Activated naive CD4-positive, alpha-beta T cell treated with anti-CD3 and anti-CD28 coated beads for 36 hours (primary cell): ENCODE results near the gene PPIL6. TPM values are rescaled to one million over a fixed set of nuclear protein-coding genes. Genes with fewer than 3 reads are reported as not detected.

Experiments used
- CTCF ChIA-PET: fragments of 350-600 bp; sonication (Branson Sonifier 250); formaldehyde crosslinking; loops from one replicate; lab custom pipeline; 2021; ENCODE audit warnings: antibody characterized with exemption; lab: Charles Lee
- DNase-seq: peaks from one replicate; pipeline ENCODE4 v3.0.0-alpha.2; 2020
- H3K27ac Mint-ChIP-seq: one replicate; pipeline ENCODE4 v1.8.0; 2021; ENCODE audit warnings: mild to moderate bottlenecking, mixed read lengths
- H3K27me3 Mint-ChIP-seq: one replicate; pipeline ENCODE4 v1.8.0; 2021; ENCODE audit warnings: low read depth, mixed read lengths
- H3K36me3 Mint-ChIP-seq: one replicate; pipeline ENCODE4 v1.8.0; 2021; ENCODE audit warnings: low read depth, mixed read lengths
- H3K4me1 Mint-ChIP-seq: one replicate; pipeline ENCODE4 v1.8.0; 2021; ENCODE audit warnings: low read depth, mixed read lengths
- H3K4me3 Mint-ChIP-seq: one replicate; pipeline ENCODE4 v1.8.0; 2021; ENCODE audit warnings: mild to moderate bottlenecking, moderate library complexity, mixed read lengths
- H3K9me3 Mint-ChIP-seq: one replicate; pipeline ENCODE4 v1.8.0; 2021; ENCODE audit warnings: mixed read lengths
- intact Hi-C: fragments of 100-400 bp; cut with micrococcal nuclease; formaldehyde crosslinking; loops from one replicate; pipeline ENCODE4 v1.15.1; 2023
- total RNA-seq, 2 experiments: library from RNA; stranded (reverse); gene quantifications; one replicate each; pipeline ENCODE4 v1.2.3, GENCODE V29; 2021

PPIL6 gene
- total RNA-seq, 2 experiments from 2014 or later: 0.19 TPM; not detected in 1

DNA sequence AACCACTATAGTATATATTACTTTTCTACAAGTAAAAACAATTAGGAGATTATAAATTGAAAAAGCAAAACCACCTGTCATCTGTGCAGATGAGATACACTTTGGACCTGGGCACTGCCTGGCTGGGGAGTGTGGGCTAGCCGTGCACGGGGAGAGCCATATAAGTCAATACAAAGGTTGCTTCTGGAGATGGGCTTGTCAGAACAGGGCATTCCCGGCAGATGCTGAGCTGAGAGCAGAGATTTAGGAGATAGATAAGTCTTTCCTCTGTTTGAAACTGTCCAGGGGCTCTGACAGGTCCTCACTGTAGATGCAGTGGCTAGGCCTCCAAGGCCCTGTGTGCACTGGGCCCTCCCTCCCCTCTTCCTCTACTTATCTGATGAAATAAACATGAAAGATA lies 92.6 kb downstream of the PPIL6 start:
- no peak overlapping the region for H3K27ac Mint-ChIP-seq
- no peaks in the 10 kb centered on the region for H3K36me3 Mint-ChIP-seq

DNA sequence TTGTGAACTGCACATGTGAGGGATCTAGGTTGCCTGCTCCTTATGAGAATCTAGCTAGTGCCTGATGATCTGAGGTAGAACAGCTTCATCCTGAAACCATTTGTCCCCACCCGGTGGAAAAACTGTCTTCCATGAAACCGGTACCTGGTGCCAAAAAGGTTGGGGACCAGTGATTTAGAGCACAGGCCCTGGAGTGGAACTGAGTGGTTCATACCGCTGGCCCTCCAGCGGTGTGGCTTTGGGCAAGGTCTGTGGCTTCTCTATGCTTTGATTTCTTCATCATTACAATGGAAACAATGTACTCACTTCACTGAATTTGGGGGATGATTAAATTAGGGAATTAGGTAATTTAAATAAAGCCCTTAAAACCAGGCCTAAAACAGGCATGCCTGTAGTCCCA lies 94.4 kb downstream of the PPIL6 start:
- Mint-ChIP-seq H3K4me1 (no peaks in the 10 kb centered on the region), H3K9me3 (no peaks in the 10 kb centered on the region), H3K36me3 (no peaks in the 10 kb centered on the region), H3K27me3 (no peaks in the 10 kb centered on the region), H3K27ac (no peak overlapping the region), H3K4me3 (no peak overlapping the region)
- CTCF ChIA-PET: no interaction called here
- no peak for DNase-seq
- intact Hi-C loops: no loop called here

More for the DNA sequence above, 92.6 kb downstream of the PPIL6 start:
- intact Hi-C loops: no loop called here
- no peaks in the 10 kb centered on the region for H3K4me1 Mint-ChIP-seq
- no peaks in the 10 kb centered on the region for H3K9me3 Mint-ChIP-seq
- CTCF ChIA-PET: no interaction called here
- DNase-seq: no peak
- H3K4me3 Mint-ChIP-seq: no peak overlapping the region
- H3K27me3 Mint-ChIP-seq: no peaks in the 10 kb centered on the region

DNA sequence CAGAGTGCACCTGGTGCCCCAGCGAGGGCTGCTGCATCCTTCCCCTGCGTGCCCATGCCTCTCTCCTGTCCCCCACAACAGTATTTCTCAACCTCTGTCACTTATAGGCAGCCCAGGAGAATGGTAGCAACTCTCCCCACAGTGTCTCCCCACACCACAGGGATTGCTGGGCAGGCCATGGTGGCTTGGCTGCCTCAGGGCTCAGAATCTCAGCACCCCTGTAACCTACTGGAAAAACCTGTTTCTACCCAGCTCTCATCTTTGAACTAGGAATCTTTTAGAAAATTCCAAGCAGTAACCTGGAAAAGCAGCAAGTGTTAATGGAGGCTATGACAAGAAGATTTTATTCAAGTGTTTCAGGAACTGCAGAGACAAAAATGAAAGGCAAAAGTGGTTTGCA lies 96.2 kb downstream of the PPIL6 start:
- intact Hi-C loops: no loop called here
- Mint-ChIP-seq H3K36me3 (no peaks in the 10 kb centered on the region), H3K27me3 (no peaks in the 10 kb centered on the region), H3K9me3 (no peaks in the 10 kb centered on the region), H3K4me1 (no peaks in the 10 kb centered on the region), H3K4me3 (no peak overlapping the region), H3K27ac (no peak overlapping the region)
- DNase-seq: no peak
- CTCF ChIA-PET: no interaction called here

DNA sequence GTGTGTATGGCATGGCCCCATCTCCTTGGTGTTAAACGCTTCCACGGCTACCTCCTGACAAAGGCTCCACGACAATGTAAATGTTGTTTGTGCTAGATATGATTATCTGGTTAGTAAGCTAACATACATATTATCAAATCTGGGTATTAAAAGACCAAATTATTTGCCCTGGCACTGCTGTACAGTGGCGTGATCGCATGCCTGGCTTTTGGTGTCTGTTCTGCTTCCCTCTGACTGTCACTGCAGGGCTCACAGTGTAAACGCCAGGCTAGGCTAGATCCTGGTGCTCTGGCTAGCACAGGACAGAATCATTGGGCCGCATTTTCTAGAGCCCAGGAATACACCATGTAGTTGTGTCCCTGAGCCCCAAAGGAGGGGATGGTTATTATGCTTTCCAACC lies 96.9 kb downstream of the PPIL6 start:
- Mint-ChIP-seq H3K4me1 (no peaks in the 10 kb centered on the region), H3K27ac (no peak overlapping the region), H3K9me3 (no peaks in the 10 kb centered on the region), H3K4me3 (no peak overlapping the region), H3K36me3 (no peaks in the 10 kb centered on the region), H3K27me3 (no peaks in the 10 kb centered on the region)
- intact Hi-C loops: no loop called here
- DNase-seq: no peak
- CTCF ChIA-PET: no interaction called here

DNA sequence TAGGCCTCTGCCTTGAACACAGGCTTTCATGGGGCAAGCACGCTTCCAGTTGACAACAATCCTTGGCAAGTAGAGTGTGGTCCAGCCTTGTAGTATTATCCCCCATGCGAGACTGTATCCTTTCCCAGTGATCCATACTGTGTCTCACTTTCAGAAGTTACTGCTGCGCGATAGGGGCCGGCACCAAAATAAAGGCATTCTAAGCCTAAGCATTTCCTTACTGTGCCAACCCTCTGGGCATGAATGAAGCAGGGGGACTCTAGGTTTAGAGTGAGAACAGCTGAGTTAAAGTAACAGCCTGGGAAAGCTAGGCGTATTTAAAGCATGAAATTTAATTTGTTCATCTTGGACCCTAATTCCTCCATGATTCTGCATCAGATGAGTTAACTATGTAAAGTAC lies 97.5 kb downstream of the PPIL6 start:
- H3K36me3 Mint-ChIP-seq: no peaks in the 10 kb centered on the region
- intact Hi-C loops: no loop called here
- no peak overlapping the region for H3K27ac Mint-ChIP-seq

DNA sequence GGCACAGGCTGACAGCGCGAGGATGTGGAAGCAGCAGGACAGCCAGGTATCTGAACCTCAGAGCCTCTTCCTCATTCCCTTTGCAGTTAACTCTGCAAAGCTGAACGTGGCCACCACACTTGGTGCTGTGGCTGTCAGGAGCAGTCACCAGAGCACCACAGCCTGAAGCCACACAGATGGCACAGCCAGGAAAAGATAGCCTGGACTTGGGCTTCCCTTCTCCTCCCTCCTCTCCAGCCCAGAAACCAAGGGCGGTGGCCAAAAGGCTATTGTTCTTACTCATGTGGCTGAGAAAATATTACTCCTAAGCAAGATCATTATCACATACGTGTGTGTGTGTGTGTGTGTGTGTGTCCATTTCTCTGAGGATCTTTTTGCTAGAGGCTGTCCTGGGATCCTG lies 97.9 kb downstream of the PPIL6 start:
- Mint-ChIP-seq H3K4me1 (no peaks in the 10 kb centered on the region), H3K27me3 (no peaks in the 10 kb centered on the region), H3K36me3 (no peaks in the 10 kb centered on the region), H3K27ac (no peak overlapping the region), H3K9me3 (no peaks in the 10 kb centered on the region), H3K4me3 (no peak overlapping the region)
- no peak for DNase-seq
- intact Hi-C loops: no loop called here
- CTCF ChIA-PET: no interaction called here

More for the DNA sequence above, 97.5 kb downstream of the PPIL6 start:
- Mint-ChIP-seq H3K9me3 (no peaks in the 10 kb centered on the region), H3K4me3 (no peak overlapping the region), H3K27me3 (no peaks in the 10 kb centered on the region), H3K4me1 (no peaks in the 10 kb centered on the region)
- CTCF ChIA-PET: no interaction called here
- DNase-seq: no peak

DNA sequence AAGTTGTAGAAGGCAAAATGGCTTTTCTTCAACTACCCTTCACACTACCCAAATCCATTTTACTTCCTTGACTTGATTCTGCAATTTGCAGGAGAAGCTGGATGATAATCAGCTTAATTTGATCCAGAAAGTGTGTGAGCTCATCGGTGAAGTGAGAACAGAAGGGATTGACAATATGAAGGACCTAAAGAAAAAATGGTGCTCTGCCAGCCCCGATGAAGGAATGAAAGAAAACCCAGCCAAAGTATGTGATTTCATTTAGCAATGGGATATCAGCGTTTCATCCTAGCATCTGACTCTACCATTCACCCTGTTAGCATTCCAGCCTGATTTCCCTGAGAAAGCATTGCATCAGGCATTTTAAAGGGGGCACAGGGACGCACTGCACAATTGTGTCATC lies 99.6 kb downstream of the PPIL6 start:
- H3K27ac Mint-ChIP-seq: no peak overlapping the region
- CTCF ChIA-PET: no interaction called here
- no peaks in the 10 kb centered on the region for H3K27me3 Mint-ChIP-seq
- no peaks in the 10 kb centered on the region for H3K36me3 Mint-ChIP-seq
- intact Hi-C loops: no loop called here
- H3K9me3 Mint-ChIP-seq: no peaks in the 10 kb centered on the region
- no peak overlapping the region for H3K4me3 Mint-ChIP-seq
- no peak for DNase-seq
- H3K4me1 Mint-ChIP-seq: no peaks in the 10 kb centered on the region

Other genes starting within 250 kb of the PPIL6 start
- 100 to 1,000 TPM; 177 to 180 TPM for gene CD164, start 58.2 kb downstream of the PPIL6 start, total RNA-seq
- gene SMPD2, start 96 bp upstream of the PPIL6 start, total RNA-seq: 1 to 10 TPM; 9.4 to 9.7 TPM
- gene MICAL1, start 15.1 kb upstream of the PPIL6 start, total RNA-seq: 10 to 100 TPM; 20.4 to 22.9 TPM
- gene ZBTB24, start 42.6 kb upstream of the PPIL6 start, total RNA-seq: 1 to 10 TPM; 6.9 to 7.4 TPM